Ascending aorta (tissue), 2 donors: Measurements from ENCODE around the gene NPAS3. TPM values are rescaled to one million over a fixed set of nuclear protein-coding genes. Genes with fewer than 3 reads are reported as not detected.
"Not testable (repeated sequence)": the region's sequence is repeated elsewhere in the genome, so short reads cannot be mapped to it uniquely, and the experiment has no call there.

Experiments used
- DNase-seq, 2 donors: peaks; one replicate each; pipeline ENCODE4 v3.0.0-alpha.2; 2019; ENCODE audit warnings: low spot score in 2 of 2
- H3K27ac ChIP-seq, 2 donors: fragments of 200-600 bp; sonication (generic); one replicate each; pipeline ENCODE4 v1.5.1; 2016 to 2017; ENCODE audit warnings: mild to moderate bottlenecking in 1 of 2
- H3K27me3 ChIP-seq: fragments of 200-600 bp; sonication (generic); one replicate; pipeline ENCODE4 v1.5.1; 2017
- H3K36me3 ChIP-seq, 2 donors: fragments of 200-600 bp; sonication (generic); one replicate each; pipeline ENCODE4 v1.5.1; 2016
- H3K4me1 ChIP-seq, 2 donors: fragments of 200-600 bp; sonication (generic); one replicate each; pipeline ENCODE4 v1.5.1; 2016 to 2017; ENCODE audit warnings: mild to moderate bottlenecking in 1 of 2
- H3K4me3 ChIP-seq, 2 donors: fragments of 200-600 bp; sonication (generic); one replicate each; pipeline ENCODE4 v1.5.1; 2016 to 2017; ENCODE audit warnings: mild to moderate bottlenecking in 1 of 2
- H3K9me3 ChIP-seq, 2 donors: fragments of 200-600 bp; sonication (generic); one replicate each; pipeline ENCODE4 v1.5.1; 2016
- intact Hi-C: fragments of 100-400 bp; cut with DNase I; formaldehyde crosslinking; loops from one replicate; pipeline ENCODE4 v1.15.1; 2023
- total RNA-seq: library from RNA; depleted of rRNA; stranded (reverse); fragments of >200 nt; gene quantifications from one replicate; pipeline ENCODE4 v1.1.0, GENCODE V29; 2016
- TF ChIP-seq, protein P1 (sequence below), 3 experiments: fragments of 200-600 bp in 2 of 3; fragments of 450-650 bp in 1 of 3; sonication (generic) in 2 of 3; IDR thresholded peaks; one replicate each; pipeline ENCODE4 v1.5.1; 2016 to 2019; ENCODE audit warnings: antibody characterized with exemption in 3 of 3, mild to moderate bottlenecking in 1 of 3, moderate library complexity in 1 of 3

The NPAS3 gene
- total RNA-seq, 1 donor from 2014 or later = not detected

DNA sequence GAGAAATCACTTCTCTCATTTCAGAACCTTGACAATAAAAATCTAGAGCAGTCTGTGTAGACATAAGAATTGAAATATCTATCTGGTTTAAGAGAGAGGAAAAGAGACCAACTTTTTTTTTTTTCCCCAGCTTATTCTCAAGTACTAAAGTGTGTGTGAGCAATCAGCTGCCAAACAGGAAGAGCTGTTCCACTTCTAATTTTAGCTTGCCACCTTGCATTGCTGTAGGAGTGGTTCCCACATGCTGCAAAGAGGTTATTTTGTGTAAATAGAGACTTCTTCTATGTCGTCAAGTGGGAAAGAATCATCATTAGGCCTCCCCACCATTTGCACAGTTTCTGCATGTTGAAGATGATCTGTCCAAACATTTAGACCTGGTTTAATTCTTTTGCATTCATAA is 142.6 kb downstream of the NPAS3 start:
- TF ChIP-seq, protein P1, sequence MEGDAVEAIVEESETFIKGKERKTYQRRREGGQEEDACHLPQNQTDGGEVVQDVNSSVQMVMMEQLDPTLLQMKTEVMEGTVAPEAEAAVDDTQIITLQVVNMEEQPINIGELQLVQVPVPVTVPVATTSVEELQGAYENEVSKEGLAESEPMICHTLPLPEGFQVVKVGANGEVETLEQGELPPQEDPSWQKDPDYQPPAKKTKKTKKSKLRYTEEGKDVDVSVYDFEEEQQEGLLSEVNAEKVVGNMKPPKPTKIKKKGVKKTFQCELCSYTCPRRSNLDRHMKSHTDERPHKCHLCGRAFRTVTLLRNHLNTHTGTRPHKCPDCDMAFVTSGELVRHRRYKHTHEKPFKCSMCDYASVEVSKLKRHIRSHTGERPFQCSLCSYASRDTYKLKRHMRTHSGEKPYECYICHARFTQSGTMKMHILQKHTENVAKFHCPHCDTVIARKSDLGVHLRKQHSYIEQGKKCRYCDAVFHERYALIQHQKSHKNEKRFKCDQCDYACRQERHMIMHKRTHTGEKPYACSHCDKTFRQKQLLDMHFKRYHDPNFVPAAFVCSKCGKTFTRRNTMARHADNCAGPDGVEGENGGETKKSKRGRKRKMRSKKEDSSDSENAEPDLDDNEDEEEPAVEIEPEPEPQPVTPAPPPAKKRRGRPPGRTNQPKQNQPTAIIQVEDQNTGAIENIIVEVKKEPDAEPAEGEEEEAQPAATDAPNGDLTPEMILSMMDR (IDR thresholded peaks at IDR 0.05) = no peak
- H3K36me3 ChIP-seq = no peaks in the 10 kb centered on the region
- H3K4me1 ChIP-seq = no peaks in the 10 kb centered on the region
- intact Hi-C loops = no loop called here
- H3K27ac ChIP-seq = no peak overlapping the region
- no peak for DNase-seq
- no peaks in the 10 kb centered on the region for H3K9me3 ChIP-seq
- no peak overlapping the region for H3K4me3 ChIP-seq
- H3K27me3 ChIP-seq = no peaks in the 10 kb centered on the region

DNA sequence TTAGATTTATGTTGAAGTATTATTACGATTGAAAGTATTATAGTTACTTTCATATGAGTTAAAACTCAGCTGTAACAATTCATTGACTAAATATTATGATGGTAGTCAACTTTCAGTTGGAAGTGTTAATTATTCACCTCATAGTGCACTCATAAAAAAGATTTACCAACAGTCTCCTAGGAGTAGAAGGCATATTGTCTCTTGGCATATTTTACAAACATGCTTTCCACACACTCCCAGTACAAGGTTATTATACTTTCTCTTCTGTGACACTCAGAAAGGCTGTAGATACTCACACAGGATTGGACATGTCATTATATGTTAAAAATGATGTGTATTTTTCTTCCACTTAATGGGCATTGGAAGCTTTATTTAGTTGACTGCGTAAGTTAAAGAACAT is 147.1 kb downstream of the NPAS3 start:
- no peak for DNase-seq
- H3K4me1 ChIP-seq = no peaks in the 10 kb centered on the region
- TF ChIP-seq, protein P1 (IDR thresholded peaks at IDR 0.05) = no peak
- no peak overlapping the region for H3K4me3 ChIP-seq
- no peaks in the 10 kb centered on the region for H3K36me3 ChIP-seq
- H3K27me3 ChIP-seq = no peaks in the 10 kb centered on the region
- intact Hi-C loops = no loop called here
- no peak overlapping the region for H3K27ac ChIP-seq
- peaks cover 0 to 10% of the 10 kb centered on the region in 2 donors for H3K9me3 ChIP-seq

DNA sequence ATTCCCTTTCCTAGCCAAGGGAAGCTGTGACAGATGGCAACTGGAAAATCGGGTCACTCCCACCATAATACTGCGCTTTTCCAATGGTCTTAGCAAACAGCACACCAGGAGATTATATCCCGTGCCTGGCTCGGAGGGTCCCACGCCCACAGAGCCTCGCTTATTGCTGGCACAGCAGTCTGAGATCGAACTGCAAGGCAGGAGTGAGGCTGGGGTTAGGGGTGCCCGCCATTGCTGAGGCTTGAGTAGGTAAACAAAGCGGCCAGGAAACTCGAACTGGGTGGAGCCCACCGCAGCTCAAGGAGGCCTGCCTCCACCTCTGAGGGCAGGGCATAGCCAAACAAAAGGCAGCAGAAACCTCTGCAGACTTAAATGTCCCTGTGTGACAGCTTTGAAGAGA is 149.6 kb downstream of the NPAS3 start:
- H3K27ac ChIP-seq, H3K36me3 ChIP-seq, DNase-seq, H3K4me3 ChIP-seq, intact Hi-C loops, H3K27me3 ChIP-seq, H3K4me1 ChIP-seq: not testable (repeated sequence)
- H3K9me3 ChIP-seq = peaks cover 0 to 10% of the 10 kb centered on the region in 2 donors

DNA sequence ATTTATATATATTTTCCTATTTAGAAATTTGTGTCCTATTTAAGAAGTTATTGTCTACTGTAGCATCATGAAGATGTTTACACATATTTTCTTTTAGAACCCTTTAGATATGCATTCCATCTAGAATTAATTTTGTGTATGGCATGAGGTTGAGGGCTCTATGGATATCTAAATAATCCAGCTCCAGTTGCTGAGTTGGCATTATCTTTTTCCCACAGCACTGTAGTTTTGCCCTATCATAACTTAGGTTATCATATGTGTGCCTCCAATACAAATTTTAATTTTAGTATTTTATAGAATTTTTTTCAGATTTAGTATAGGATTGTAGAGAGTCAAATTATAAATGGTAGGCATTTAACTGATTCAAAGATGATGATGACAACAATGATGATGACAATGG is 159.3 kb downstream of the NPAS3 start:
- no peaks in the 10 kb centered on the region for H3K36me3 ChIP-seq
- TF ChIP-seq, protein P1 (IDR thresholded peaks at IDR 0.05) = no peak

DNA sequence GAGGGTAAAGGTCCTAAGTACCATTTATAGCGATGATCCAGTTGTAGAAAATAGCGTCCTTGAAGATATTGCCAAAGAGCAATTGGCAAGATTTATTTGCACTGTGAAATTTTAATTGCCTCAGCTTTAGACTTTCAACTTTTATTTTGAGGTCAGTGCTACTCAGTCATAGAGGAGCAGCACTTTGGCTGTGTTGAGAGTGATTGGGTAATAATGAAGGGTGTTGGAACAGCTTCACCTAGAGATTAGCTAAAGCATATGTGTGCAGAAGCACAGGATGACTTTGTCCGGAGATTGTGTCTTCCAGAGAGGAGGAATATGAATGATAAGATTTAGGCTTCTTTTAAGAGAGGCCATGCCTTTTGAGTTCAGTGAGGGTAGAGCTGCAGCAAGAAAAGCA is 164.8 kb downstream of the NPAS3 start:
- no peaks in the 10 kb centered on the region for H3K4me1 ChIP-seq
- intact Hi-C loops = no loop called here
- no peaks in the 10 kb centered on the region for H3K9me3 ChIP-seq
- TF ChIP-seq, protein P1 (IDR thresholded peaks at IDR 0.05) = no peak
- H3K27me3 ChIP-seq = no peaks in the 10 kb centered on the region
- no peak overlapping the region for H3K4me3 ChIP-seq
- no peak for DNase-seq
- H3K27ac ChIP-seq = no peak overlapping the region
- H3K36me3 ChIP-seq = no peaks in the 10 kb centered on the region

More for the DNA sequence above, 159.3 kb downstream of the NPAS3 start:
- Histone ChIP-seq H3K4me3 (no peak overlapping the region), H3K27me3 (no peaks in the 10 kb centered on the region), H3K9me3 (peaks cover 0 to 20% of the 10 kb centered on the region in 2 donors), H3K27ac (no peak overlapping the region), H3K4me1 (no peaks in the 10 kb centered on the region)
- intact Hi-C loops = no loop called here
- DNase-seq = no peak

DNA sequence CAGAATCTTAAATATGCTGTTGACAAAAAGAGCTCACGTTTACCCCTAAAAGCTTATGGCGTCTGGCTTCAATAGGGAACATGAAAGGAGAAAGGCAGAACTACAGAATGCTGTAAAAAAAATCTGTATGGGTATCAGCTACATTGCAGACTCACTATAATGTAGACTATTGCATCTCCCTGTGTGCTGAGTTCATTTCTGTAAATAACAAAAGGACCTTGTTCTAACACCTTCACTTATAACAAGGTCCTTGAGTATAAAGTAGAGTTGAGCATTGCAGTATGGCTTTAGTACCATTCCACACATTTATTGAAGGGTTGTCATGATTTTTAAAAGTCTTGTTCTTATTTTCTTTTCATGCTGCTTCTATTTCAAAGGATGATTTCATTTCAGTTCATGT is 165.3 kb downstream of the NPAS3 start:
- no peak for DNase-seq
- H3K36me3 ChIP-seq = no peaks in the 10 kb centered on the region
- H3K9me3 ChIP-seq = no peaks in the 10 kb centered on the region
- no peaks in the 10 kb centered on the region for H3K27me3 ChIP-seq
- H3K4me1 ChIP-seq = no peaks in the 10 kb centered on the region
- H3K4me3 ChIP-seq = no peak overlapping the region
- intact Hi-C loops = no loop called here
- H3K27ac ChIP-seq = no peak overlapping the region
- TF ChIP-seq, protein P1 (IDR thresholded peaks at IDR 0.05) = no peak
